OCI-LY7 (cell line): ENCODE results near the gene SLCO1A2. TPM values are rescaled to one million over a fixed set of nuclear protein-coding genes. Genes with fewer than 3 reads are reported as not detected.
"Not testable (repeated sequence)": the region's sequence is repeated elsewhere in the genome, so short reads cannot be mapped to it uniquely, and the experiment has no call there.

ENCODE experiments used
- BruUV-seq: library from RNA; stranded (reverse); fragments of 400-500 nt; replicated peaks from 2 replicates; lab custom pipeline; 2021; lab: Mats Ljungman, UMichigan
- CTCF ChIA-PET: fragments of 300-600 bp; sonication (Branson Sonifier 250); formaldehyde crosslinking; loops from one replicate; lab custom pipeline; 2022; ENCODE audit warnings: antibody characterized with exemption; ENCODE audit not compliant: unreplicated experiment; lab: Charles Lee
- POLR2A ChIA-PET: fragments of 300-600 bp; sonication (Branson Sonifier 250); formaldehyde crosslinking; loops from one replicate; lab custom pipeline; 2022; ENCODE audit warnings: antibody characterized with exemption; lab: Charles Lee
- DNase-seq: peaks from one replicate; pipeline ENCODE4 v3.0.0-alpha.2; 2015; ENCODE audit warnings: low spot score
- H2AFZ ChIP-seq: fragments of 200-600 bp; sonication (generic), shearing (Covaris generic); 2 replicates; pipeline ENCODE4 v1.6.1; 2014; ENCODE audit warnings: mild to moderate bottlenecking, antibody characterized with exemption, low read length, moderate library complexity
- H3K27ac ChIP-seq: fragments of 200-600 bp; sonication (generic); 2 replicates; pipeline ENCODE4 v1.5.1; 2014; ENCODE audit warnings: mixed run types, low read depth, mild to moderate bottlenecking, moderate library complexity, low read length, inconsistent platforms; ENCODE audit not compliant: poor library complexity, severe bottlenecking
- H3K36me3 ChIP-seq: fragments of 200-600 bp; sonication (generic); 2 replicates; pipeline ENCODE4 v1.6.1; 2014; ENCODE audit warnings: mild to moderate bottlenecking, antibody characterized with exemption, low read length, moderate library complexity, mixed read lengths; ENCODE audit not compliant: insufficient read depth
- H3K4me1 ChIP-seq: fragments of 200-600 bp; sonication (generic); 2 replicates; pipeline ENCODE4 v1.5.1; 2014; ENCODE audit warnings: mild to moderate bottlenecking, low read length; ENCODE audit not compliant: insufficient read depth, poor library complexity, severe bottlenecking
- H3K4me2 ChIP-seq: fragments of 200-600 bp; sonication (generic); 2 replicates; pipeline ENCODE4 v1.6.1; 2014; ENCODE audit warnings: mild to moderate bottlenecking, low read length
- H3K4me3 ChIP-seq: fragments of 200-600 bp; sonication (generic); 2 replicates; pipeline ENCODE4 v1.5.1; 2014; ENCODE audit warnings: mild to moderate bottlenecking, low read depth, low read length; ENCODE audit not compliant: poor library complexity, severe bottlenecking
- H3K79me2 ChIP-seq: fragments of 200-600 bp; sonication (generic); 2 replicates; pipeline ENCODE4 v1.6.1; 2016; ENCODE audit warnings: low read depth, mild to moderate bottlenecking, low read length, moderate library complexity, mixed read lengths; ENCODE audit not compliant: insufficient read depth
- H3K9me2 ChIP-seq: fragments of 200-600 bp; sonication (generic); 2 replicates; pipeline ENCODE4 v1.6.1; 2016; ENCODE audit warnings: mild to moderate bottlenecking, low read length, mixed read lengths; ENCODE audit not compliant: insufficient read depth
- H3K9me3 ChIP-seq: fragments of 200-600 bp; sonication (generic); 2 replicates; pipeline ENCODE4 v1.6.1; 2014; ENCODE audit warnings: mild to moderate bottlenecking, mixed run types, low read length, mixed read lengths
- H4K20me1 ChIP-seq: fragments of 200-600 bp; sonication (generic); 2 replicates; pipeline ENCODE4 v1.6.1; 2014; ENCODE audit warnings: mild to moderate bottlenecking, antibody characterized with exemption, low read length, moderate library complexity, mixed read lengths; ENCODE audit not compliant: insufficient read depth
- CTCF ChIP-seq: fragments of 200-600 bp; sonication (generic); conservative IDR thresholded peaks from 2 replicates; pipeline ENCODE4 v1.5.1; 2014; ENCODE audit warnings: mild to moderate bottlenecking, antibody characterized with exemption, low read length, moderate library complexity, mixed read lengths
- EZH2phosphoT487 ChIP-seq: fragments of 200-600 bp; sonication (generic); IDR thresholded peaks from 2 replicates; pipeline ENCODE4 v1.6.1; 2018; ENCODE audit warnings: low read depth, borderline replicate concordance, mild to moderate bottlenecking, mixed run types, antibody characterized with exemption, low read length, moderate library complexity, mixed read lengths
- intact Hi-C: fragments of 100-400 bp; cut with micrococcal nuclease; formaldehyde crosslinking; loops from one replicate; pipeline ENCODE4 v1.10.0; 2022; ENCODE audit not compliant: unreplicated experiment
- total RNA-seq, 2 experiments: library from RNA; depleted of rRNA in 1 of 2; stranded (reverse); fragments of >200 nt in 1 of 2; shearing (Covaris generic) in 1 of 2; gene quantifications; 2 replicates each; pipeline ENCODE4 v1.2.3, GENCODE V29; 2014 to 2022

The SLCO1A2 gene
- total RNA-seq, 2 experiments from 2014 or later, result not detected

- TF ChIP-seq CTCF (no peak), EZH2phosphoT487 (no peak)
- no peaks in the 10 kb centered on the region for H4K20me1 ChIP-seq
- H3K9me2 ChIP-seq, result no peaks in the 10 kb centered on the region
- H3K4me3 ChIP-seq, result no peak overlapping the region
- H3K27ac ChIP-seq, result no peak overlapping the region
- H3K36me3 ChIP-seq, result no peaks in the 10 kb centered on the region
- no TSS peak for BruUV-seq
- no peaks in the 10 kb centered on the region for H3K4me1 ChIP-seq
- no peak for DNase-seq
- H2AFZ ChIP-seq, result no peak overlapping the region
- H3K9me3 ChIP-seq, result no peaks in the 10 kb centered on the region
- no peak overlapping the region for H3K4me2 ChIP-seq
- intact Hi-C loops, result no loop called here
- POLR2A ChIA-PET, result interaction anchor here (0.5 kb wide), 1 partner anchor 224 kb away, joined by 3 read pairs; no protein-coding TSS in a partner anchor
- no peaks in the 10 kb centered on the region for H3K79me2 ChIP-seq
- CTCF ChIA-PET, result no interaction called here
These were observed 34.6 kb upstream of the SLCO1A2 start for GRCh38 chr12:21369141-21369980.

- POLR2A ChIA-PET, result interaction anchor here (0.6 kb wide), 1 partner anchor 80 kb away, joined by 3 read pairs; no protein-coding TSS in a partner anchor
- H3K79me2 ChIP-seq, H3K27ac ChIP-seq, H3K4me1 ChIP-seq, H3K9me2 ChIP-seq, H2AFZ ChIP-seq, intact Hi-C loops, H3K36me3 ChIP-seq, H3K4me3 ChIP-seq, H3K4me2 ChIP-seq, CTCF ChIA-PET, H4K20me1 ChIP-seq, H3K9me3 ChIP-seq, DNase-seq, BruUV-seq: not testable (repeated sequence)
These were observed 25.9 kb upstream of the SLCO1A2 start for GRCh38 chr12:21360632-21361031.

- H3K36me3 ChIP-seq, result no peaks in the 10 kb centered on the region
- H3K79me2 ChIP-seq, result no peaks in the 10 kb centered on the region
- no TSS peak for BruUV-seq
- no peaks in the 10 kb centered on the region for H3K9me2 ChIP-seq
- no peak for DNase-seq
- H3K4me1 ChIP-seq, result no peaks in the 10 kb centered on the region
- TF ChIP-seq CTCF (no peak), EZH2phosphoT487 (no peak)
- CTCF ChIA-PET, result no interaction called here
- POLR2A ChIA-PET, result no interaction called here
- no peaks in the 10 kb centered on the region for H4K20me1 ChIP-seq
- intact Hi-C loops, result no loop called here
- no peaks in the 10 kb centered on the region for H3K9me3 ChIP-seq
- H2AFZ ChIP-seq, result no peak overlapping the region
- no peak overlapping the region for H3K4me3 ChIP-seq
- no peak overlapping the region for H3K4me2 ChIP-seq
- H3K27ac ChIP-seq, result no peak overlapping the region
These were observed 19.9 kb upstream of the SLCO1A2 start for GRCh38 chr12:21354641-21355040.
